ENCODE results near the gene PCCA.

DNA sequence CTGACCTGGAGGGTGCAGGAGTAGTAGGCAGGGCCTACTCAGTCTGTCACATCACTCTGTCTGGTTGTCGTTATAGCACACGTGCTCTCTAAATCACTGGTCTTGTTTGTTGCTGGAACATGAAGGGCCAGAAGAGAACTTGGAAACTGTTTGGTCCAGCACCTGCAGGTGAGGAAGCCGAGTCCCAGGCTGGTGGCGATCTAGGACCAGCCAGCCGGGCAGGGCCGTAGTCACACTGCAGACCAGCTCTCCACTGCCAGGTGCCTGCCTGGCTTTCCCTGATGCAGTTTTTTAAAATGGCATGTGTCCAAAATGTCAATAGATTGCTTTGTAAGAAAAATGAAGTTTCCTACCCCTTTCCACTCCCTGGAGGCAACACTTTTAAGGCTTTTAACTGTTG lies 446.0 kb downstream of the PCCA start:
- TF ChIP-seq TARDBP (IDR thresholded peaks at IDR 0.05) (no peak), ELF4 (IDR thresholded peaks at IDR 0.05) (no peak), FOXK2 (IDR thresholded peaks at IDR 0.05) (no peak), L3MBTL2 (conservative IDR thresholded peaks at IDR 0.05) (no peak), NFRKB (IDR thresholded peaks at IDR 0.05) (no peak), SP1 (IDR thresholded peaks at IDR 0.05) (no peak)
